Neutrophil (primary cell): ENCODE measurements around the gene BFSP1.

Experiments
- H3K27ac ChIP-seq: fragments of 200-600 bp; sonication (generic); 2 replicates; pipeline ENCODE4 v1.5.1; 2016; ENCODE audit warnings: mild to moderate bottlenecking, moderate library complexity
- H3K27me3 ChIP-seq: fragments of 200-600 bp; sonication (generic); 2 replicates; pipeline ENCODE4 v1.6.0; 2016; ENCODE audit warnings: mild to moderate bottlenecking
- H3K36me3 ChIP-seq: fragments of 200-600 bp; sonication (generic); 2 replicates; pipeline ENCODE4 v1.5.1; 2017
- H3K4me1 ChIP-seq, 2 experiments: fragments of 200-600 bp in 1 of 2; sonication (generic) in 1 of 2; 1 replicate in 1 of 2; 2 replicates in 1 of 2; pipeline versions ENCODE4 v1.5.1 to v1.6.1; 2013 to 2016; ENCODE audit warnings: low read depth in 1 of 2, low read length in 1 of 2, mild to moderate bottlenecking in 1 of 2, moderate library complexity in 1 of 2; ENCODE audit not compliant: control insufficient read depth in 1 of 2, insufficient read depth in 1 of 2
- H3K4me3 ChIP-seq, 2 experiments: fragments of 200-600 bp in 1 of 2; sonication (generic) in 1 of 2; 1 replicate in 1 of 2; 2 replicates in 1 of 2; pipeline ENCODE4 v1.5.1; 2013 to 2016; ENCODE audit warnings: low read depth in 1 of 2, low read length in 1 of 2, mild to moderate bottlenecking in 1 of 2, moderate library complexity in 1 of 2
- H3K9me3 ChIP-seq: fragments of 200-600 bp; sonication (generic); 2 replicates; pipeline ENCODE4 v1.5.1; 2016
- CTCF ChIP-seq: fragments of 200-600 bp; sonication (generic); IDR thresholded peaks from 2 replicates; pipeline ENCODE4 v1.5.1; 2016; ENCODE audit warnings: antibody characterized with exemption

Gene BFSP1

GRCh38 chr20:17479063-17479657 is 52.0 kb downstream of the BFSP1 start:
- no peak overlapping the region for H3K27ac ChIP-seq
- no peak for TF ChIP-seq CTCF
- H3K4me3 ChIP-seq, result no peak overlapping the region
- no peaks in the 10 kb centered on the region for H3K9me3 ChIP-seq
- H3K4me1 ChIP-seq, result no peaks in the 10 kb centered on the region
- H3K36me3 ChIP-seq, result no peaks in the 10 kb centered on the region
- peaks cover 10% of the 10 kb centered on the region for H3K27me3 ChIP-seq

GRCh38 chr20:17473659-17474058 is 57.5 kb downstream of the BFSP1 start:
- Histone ChIP-seq H3K9me3 (no peaks in the 10 kb centered on the region), H3K36me3 (no peaks in the 10 kb centered on the region), H3K4me1 (no peaks in the 10 kb centered on the region), H3K27ac (no peak overlapping the region), H3K4me3 (no peak overlapping the region), H3K27me3 (no peaks in the 10 kb centered on the region)
- TF ChIP-seq CTCF, result no peak

GRCh38 chr20:17471606-17472187 is 59.5 kb downstream of the BFSP1 start:
- Histone ChIP-seq H3K9me3 (no peaks in the 10 kb centered on the region), H3K27ac (no peak overlapping the region), H3K4me1 (no peaks in the 10 kb centered on the region), H3K27me3 (no peaks in the 10 kb centered on the region), H3K36me3 (no peaks in the 10 kb centered on the region), H3K4me3 (no peak overlapping the region)
- no peak for TF ChIP-seq CTCF

GRCh38 chr20:17470973-17471372 is 60.2 kb downstream of the BFSP1 start:
- no peak for TF ChIP-seq CTCF
- H3K27me3 ChIP-seq, result no peaks in the 10 kb centered on the region
- H3K4me3 ChIP-seq, result no peak overlapping the region
- H3K9me3 ChIP-seq, result no peaks in the 10 kb centered on the region
- no peaks in the 10 kb centered on the region for H3K36me3 ChIP-seq
- H3K27ac ChIP-seq, result no peak overlapping the region
- H3K4me1 ChIP-seq, result no peaks in the 10 kb centered on the region

- Histone ChIP-seq H3K27ac (no peak overlapping the region), H3K36me3 (no peaks in the 10 kb centered on the region), H3K27me3 (no peaks in the 10 kb centered on the region), H3K4me1 (no peaks in the 10 kb centered on the region), H3K9me3 (no peaks in the 10 kb centered on the region), H3K4me3 (no peak overlapping the region)
- no peak for TF ChIP-seq CTCF
Observed at GRCh38 chr20:17470521-17470920, 60.7 kb downstream of the BFSP1 start.
